HEK293 (cell line): ENCODE measurements around the gene ZEB2.

Source experiments
- CTCF ChIA-PET: fragments of 350-600 bp; formaldehyde crosslinking; extraction: SDS; loops from one replicate; lab custom pipeline; 2021; ENCODE audit warnings: antibody characterized with exemption; lab: Yijun Ruan, JAX
- POLR2A ChIA-PET: fragments of 300-600 bp; formaldehyde crosslinking; extraction: SDS; loops from one replicate; lab custom pipeline; 2020; ENCODE audit warnings: antibody characterized with exemption, inconsistent platforms; lab: Yijun Ruan, JAX
- H3K27ac ChIP-seq: fragments of 200-500 bp; sonication (Bioruptor generic); 2 replicates; pipeline ENCODE4 v1.5.1; 2014; ENCODE audit warnings: low read depth, low read length, control low read depth, inconsistent platforms; ENCODE audit errors: extremely low read depth
- H3K36me3 ChIP-seq, 2 experiments: fragments of 200-500 bp in 1 of 2; sonication (Bioruptor generic) in 1 of 2; 1 replicate in 1 of 2; 2 replicates in 1 of 2; pipeline ENCODE4 v1.5.1; 2014 to 2017; ENCODE audit warnings: inconsistent platforms in 2 of 2, low read length in 2 of 2; ENCODE audit not compliant: control insufficient read depth in 2 of 2, insufficient read depth in 1 of 2
- H3K4me1 ChIP-seq: fragments of 200-500 bp; sonication (Bioruptor generic); 2 replicates; pipeline ENCODE4 v1.5.1; 2014; ENCODE audit warnings: mild to moderate bottlenecking, low read length, inconsistent platforms; ENCODE audit not compliant: control insufficient read depth, insufficient read depth
- H3K4me3 ChIP-seq: 2 replicates; pipeline ENCODE4 v1.5.1; 2011; ENCODE audit warnings: low read depth, mild to moderate bottlenecking, control low read depth, low read length, moderate library complexity
- H3K9me3 ChIP-seq: fragments of 200-500 bp; sonication (Bioruptor generic); 2 replicates; pipeline ENCODE4 v1.5.1; 2014; ENCODE audit warnings: low read depth, low read length, inconsistent platforms; ENCODE audit not compliant: control insufficient read depth, insufficient read depth
- MZF1 ChIP-seq: fragments of 450-650 bp; formaldehyde crosslinking; IDR thresholded peaks from 2 replicates; pipeline ENCODE4 v1.5.1; 2017; ENCODE audit warnings: missing biosample characterization, missing genetic modification characterization, borderline replicate concordance
- SP2 ChIP-seq: fragments of 450-650 bp; formaldehyde crosslinking; IDR thresholded peaks from 2 replicates; pipeline ENCODE4 v1.5.1; 2016; ENCODE audit warnings: missing biosample characterization, missing genetic modification characterization
- WT1 ChIP-seq: fragments of 450-650 bp; formaldehyde crosslinking; IDR thresholded peaks from 2 replicates; pipeline ENCODE4 v1.5.1; 2016; ENCODE audit warnings: missing biosample characterization, missing genetic modification characterization
- ZEB2 ChIP-seq: fragments of 450-650 bp; formaldehyde crosslinking; IDR thresholded peaks from 2 replicates; pipeline ENCODE4 v1.5.1; 2016; ENCODE audit warnings: missing biosample characterization, missing genetic modification characterization
- ZFHX2 ChIP-seq: fragments of 450-650 bp; formaldehyde crosslinking; conservative IDR thresholded peaks from 2 replicates; pipeline ENCODE4 v1.5.1; 2016; ENCODE audit warnings: missing biosample characterization, missing genetic modification characterization
- ZNF112 ChIP-seq: fragments of 450-650 bp; formaldehyde crosslinking; IDR thresholded peaks from 2 replicates; pipeline ENCODE4 v1.5.0; 2017; ENCODE audit warnings: missing biosample characterization, missing genetic modification characterization
- ZNF174 ChIP-seq: fragments of 450-650 bp; formaldehyde crosslinking; IDR thresholded peaks from 2 replicates; pipeline ENCODE4 v1.5.0; 2017; ENCODE audit warnings: missing biosample characterization, mild to moderate bottlenecking, missing genetic modification characterization
- ZNF184 ChIP-seq: fragments of 450-650 bp; IDR thresholded peaks from 2 replicates; pipeline ENCODE4 v1.5.1; 2018; ENCODE audit warnings: missing biosample characterization, mild to moderate bottlenecking, missing genetic modification characterization
- ZNF394 ChIP-seq: fragments of 450-650 bp; formaldehyde crosslinking; IDR thresholded peaks from 2 replicates; pipeline ENCODE4 v1.5.1; 2016; ENCODE audit warnings: missing biosample characterization, missing genetic modification characterization, mild to moderate bottlenecking, moderate library complexity, borderline replicate concordance
- ZNF521 ChIP-seq: fragments of 450-650 bp; formaldehyde crosslinking; IDR thresholded peaks from 2 replicates; pipeline ENCODE4 v1.5.1; 2017; ENCODE audit warnings: missing biosample characterization, mild to moderate bottlenecking, missing genetic modification characterization
- ZNF544 ChIP-seq: fragments of 450-650 bp; formaldehyde crosslinking; IDR thresholded peaks from 2 replicates; pipeline ENCODE4 v1.5.0; 2017; ENCODE audit warnings: missing biosample characterization, missing genetic modification characterization
- ZNF560 ChIP-seq: fragments of 450-650 bp; formaldehyde crosslinking; IDR thresholded peaks from 2 replicates; pipeline ENCODE4 v1.5.1; 2017; ENCODE audit warnings: missing biosample characterization, missing genetic modification characterization, borderline replicate concordance
- ZNF596 ChIP-seq: fragments of 450-650 bp; IDR thresholded peaks from 2 replicates; pipeline ENCODE4 v1.5.0; 2018; ENCODE audit warnings: missing biosample characterization, mild to moderate bottlenecking, missing genetic modification characterization, moderate library complexity
- ZNF707 ChIP-seq: fragments of 450-650 bp; formaldehyde crosslinking; IDR thresholded peaks from 2 replicates; pipeline ENCODE4 v1.5.1; 2016; ENCODE audit warnings: missing biosample characterization, missing genetic modification characterization
- ZNF785 ChIP-seq: fragments of 450-650 bp; formaldehyde crosslinking; IDR thresholded peaks from 2 replicates; pipeline ENCODE4 v1.5.1; 2016; ENCODE audit warnings: missing biosample characterization, missing genetic modification characterization
- ZNF792 ChIP-seq: fragments of 450-650 bp; formaldehyde crosslinking; IDR thresholded peaks from 2 replicates; pipeline ENCODE4 v1.5.1; 2016; ENCODE audit warnings: missing biosample characterization, missing genetic modification characterization
- TF ChIP-seq, protein P1 (sequence below): fragments of 450-650 bp; formaldehyde crosslinking; IDR thresholded peaks from 2 replicates; pipeline ENCODE4 v1.5.1; 2017; ENCODE audit warnings: missing biosample characterization, missing genetic modification characterization
- TF ChIP-seq, protein P2 (sequence below): fragments of 450-650 bp; formaldehyde crosslinking; IDR thresholded peaks from 2 replicates; pipeline ENCODE4 v1.5.1; 2016; ENCODE audit warnings: missing biosample characterization, missing genetic modification characterization
- TF ChIP-seq, protein P3 (sequence below): fragments of 450-650 bp; formaldehyde crosslinking; IDR thresholded peaks from 2 replicates; pipeline ENCODE4 v1.5.1; 2016; ENCODE audit warnings: missing biosample characterization, missing genetic modification characterization, borderline replicate concordance
- TF ChIP-seq, protein P4 (sequence below): fragments of 450-650 bp; formaldehyde crosslinking; IDR thresholded peaks from 2 replicates; pipeline ENCODE4 v1.5.1; 2017; ENCODE audit warnings: missing biosample characterization, missing genetic modification characterization
- TF ChIP-seq, protein P5 (sequence below): fragments of 450-650 bp; formaldehyde crosslinking; IDR thresholded peaks from 2 replicates; pipeline ENCODE4 v1.5.1; 2016; ENCODE audit warnings: missing biosample characterization, missing genetic modification characterization
- TF ChIP-seq, protein P6 (sequence below): sonication (generic); formaldehyde crosslinking; IDR thresholded peaks from 2 replicates; pipeline ENCODE4 v1.8.1; 2022; ENCODE audit warnings: mild to moderate bottlenecking, moderate library complexity, missing genetic modification reagents
- TF ChIP-seq, protein P7 (sequence below): fragments of 450-650 bp; formaldehyde crosslinking; IDR thresholded peaks from 2 replicates; pipeline ENCODE4 v1.5.1; 2017; ENCODE audit warnings: missing biosample characterization, mild to moderate bottlenecking, missing genetic modification characterization, moderate library complexity

The ZEB2 gene

DNA sequence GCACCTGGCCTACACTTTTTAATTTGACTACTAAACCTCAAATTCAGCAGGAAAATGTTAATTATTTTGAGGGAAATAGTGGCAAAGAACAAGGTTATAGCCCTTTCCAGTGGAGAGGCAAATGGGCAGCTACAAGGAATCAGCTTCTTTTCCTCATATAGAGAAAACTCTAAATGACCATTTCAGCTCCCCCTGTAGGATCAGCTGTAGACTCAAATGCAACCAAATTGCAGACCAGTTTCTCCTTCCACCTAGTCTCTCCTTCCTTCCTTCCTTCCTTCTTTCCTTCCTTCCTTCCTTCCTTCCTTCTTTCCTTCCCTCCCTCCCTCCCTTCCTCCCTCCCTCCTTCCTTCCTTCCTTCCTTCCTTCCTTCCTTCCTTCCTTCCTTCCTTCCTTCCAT lies 158.2 kb downstream of the ZEB2 start (continued):
- TF ChIP-seq, protein P1, sequence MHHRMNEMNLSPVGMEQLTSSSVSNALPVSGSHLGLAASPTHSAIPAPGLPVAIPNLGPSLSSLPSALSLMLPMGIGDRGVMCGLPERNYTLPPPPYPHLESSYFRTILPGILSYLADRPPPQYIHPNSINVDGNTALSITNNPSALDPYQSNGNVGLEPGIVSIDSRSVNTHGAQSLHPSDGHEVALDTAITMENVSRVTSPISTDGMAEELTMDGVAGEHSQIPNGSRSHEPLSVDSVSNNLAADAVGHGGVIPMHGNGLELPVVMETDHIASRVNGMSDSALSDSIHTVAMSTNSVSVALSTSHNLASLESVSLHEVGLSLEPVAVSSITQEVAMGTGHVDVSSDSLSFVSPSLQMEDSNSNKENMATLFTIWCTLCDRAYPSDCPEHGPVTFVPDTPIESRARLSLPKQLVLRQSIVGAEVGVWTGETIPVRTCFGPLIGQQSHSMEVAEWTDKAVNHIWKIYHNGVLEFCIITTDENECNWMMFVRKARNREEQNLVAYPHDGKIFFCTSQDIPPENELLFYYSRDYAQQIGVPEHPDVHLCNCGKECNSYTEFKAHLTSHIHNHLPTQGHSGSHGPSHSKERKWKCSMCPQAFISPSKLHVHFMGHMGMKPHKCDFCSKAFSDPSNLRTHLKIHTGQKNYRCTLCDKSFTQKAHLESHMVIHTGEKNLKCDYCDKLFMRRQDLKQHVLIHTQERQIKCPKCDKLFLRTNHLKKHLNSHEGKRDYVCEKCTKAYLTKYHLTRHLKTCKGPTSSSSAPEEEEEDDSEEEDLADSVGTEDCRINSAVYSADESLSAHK (tag by site-specific recombination): no peak
- no peak for TF ChIP-seq ZNF544

DNA sequence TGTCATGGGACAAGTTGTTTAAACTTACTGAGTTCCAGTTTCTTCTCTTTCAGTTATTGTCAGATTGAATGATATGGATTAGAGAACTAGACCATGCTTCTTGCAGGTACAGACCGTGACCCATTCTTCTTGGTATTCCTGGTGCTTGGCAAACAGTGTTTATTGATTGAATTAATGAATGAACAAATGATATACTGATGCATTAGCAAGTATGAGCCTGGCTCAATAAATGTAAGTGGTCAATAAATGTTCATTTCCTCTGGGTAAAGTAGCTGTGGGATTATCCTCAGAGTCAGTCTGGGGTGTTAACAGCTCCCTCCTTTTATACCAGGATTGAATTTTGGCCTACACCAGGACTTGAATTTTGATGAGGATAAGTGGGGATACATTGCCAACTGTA lies 160.2 kb downstream of the ZEB2 start:
- Histone ChIP-seq H3K9me3 (no peaks in the 10 kb centered on the region), H3K4me1 (no peaks in the 10 kb centered on the region), H3K27ac (no peak overlapping the region), H3K4me3 (no peak overlapping the region), H3K36me3 (no peaks in the 10 kb centered on the region)
- ChIA-PET CTCF (no interaction called here), POLR2A (no interaction called here)
- TF ChIP-seq ZNF785 (tag by site-specific recombination) (no peak), MZF1 (tag by site-specific recombination) (no peak), SP2 (tag by site-specific recombination) (no peak), WT1 (tag by site-specific recombination) (no peak), ZNF792 (tag by site-specific recombination) (no peak), ZEB2 (tag by site-specific recombination) (no peak), ZNF707 (tag by site-specific recombination) (no peak), ZNF394 (tag by site-specific recombination) (no peak), ZNF560 (tag by site-specific recombination) (no peak)
- TF ChIP-seq, protein P2, sequence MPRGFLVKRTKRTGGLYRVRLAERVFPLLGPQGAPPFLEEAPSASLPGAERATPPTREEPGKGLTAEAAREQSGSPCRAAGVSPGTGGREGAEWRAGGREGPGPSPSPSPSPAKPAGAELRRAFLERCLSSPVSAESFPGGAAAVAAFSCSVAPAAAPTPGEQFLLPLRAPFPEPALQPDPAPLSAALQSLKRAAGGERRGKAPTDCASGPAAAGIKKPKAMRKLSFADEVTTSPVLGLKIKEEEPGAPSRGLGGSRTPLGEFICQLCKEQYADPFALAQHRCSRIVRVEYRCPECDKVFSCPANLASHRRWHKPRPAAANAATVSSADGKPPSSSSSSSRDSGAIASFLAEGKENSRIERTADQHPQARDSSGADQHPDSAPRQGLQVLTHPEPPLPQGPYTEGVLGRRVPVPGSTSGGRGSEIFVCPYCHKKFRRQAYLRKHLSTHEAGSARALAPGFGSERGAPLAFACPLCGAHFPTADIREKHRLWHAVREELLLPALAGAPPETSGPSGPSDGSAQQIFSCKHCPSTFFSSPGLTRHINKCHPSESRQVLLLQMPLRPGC (tag by site-specific recombination): no peak
- TF ChIP-seq, protein P3, sequence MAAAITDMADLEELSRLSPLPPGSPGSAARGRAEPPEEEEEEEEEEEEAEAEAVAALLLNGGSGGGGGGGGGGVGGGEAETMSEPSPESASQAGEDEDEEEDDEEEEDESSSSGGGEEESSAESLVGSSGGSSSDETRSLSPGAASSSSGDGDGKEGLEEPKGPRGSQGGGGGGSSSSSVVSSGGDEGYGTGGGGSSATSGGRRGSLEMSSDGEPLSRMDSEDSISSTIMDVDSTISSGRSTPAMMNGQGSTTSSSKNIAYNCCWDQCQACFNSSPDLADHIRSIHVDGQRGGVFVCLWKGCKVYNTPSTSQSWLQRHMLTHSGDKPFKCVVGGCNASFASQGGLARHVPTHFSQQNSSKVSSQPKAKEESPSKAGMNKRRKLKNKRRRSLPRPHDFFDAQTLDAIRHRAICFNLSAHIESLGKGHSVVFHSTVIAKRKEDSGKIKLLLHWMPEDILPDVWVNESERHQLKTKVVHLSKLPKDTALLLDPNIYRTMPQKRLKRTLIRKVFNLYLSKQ (tag by site-specific recombination): no peak
- TF ChIP-seq, protein P4, sequence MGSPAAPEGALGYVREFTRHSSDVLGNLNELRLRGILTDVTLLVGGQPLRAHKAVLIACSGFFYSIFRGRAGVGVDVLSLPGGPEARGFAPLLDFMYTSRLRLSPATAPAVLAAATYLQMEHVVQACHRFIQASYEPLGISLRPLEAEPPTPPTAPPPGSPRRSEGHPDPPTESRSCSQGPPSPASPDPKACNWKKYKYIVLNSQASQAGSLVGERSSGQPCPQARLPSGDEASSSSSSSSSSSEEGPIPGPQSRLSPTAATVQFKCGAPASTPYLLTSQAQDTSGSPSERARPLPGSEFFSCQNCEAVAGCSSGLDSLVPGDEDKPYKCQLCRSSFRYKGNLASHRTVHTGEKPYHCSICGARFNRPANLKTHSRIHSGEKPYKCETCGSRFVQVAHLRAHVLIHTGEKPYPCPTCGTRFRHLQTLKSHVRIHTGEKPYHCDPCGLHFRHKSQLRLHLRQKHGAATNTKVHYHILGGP (tag by site-specific recombination): no peak
- TF ChIP-seq, protein P5, sequence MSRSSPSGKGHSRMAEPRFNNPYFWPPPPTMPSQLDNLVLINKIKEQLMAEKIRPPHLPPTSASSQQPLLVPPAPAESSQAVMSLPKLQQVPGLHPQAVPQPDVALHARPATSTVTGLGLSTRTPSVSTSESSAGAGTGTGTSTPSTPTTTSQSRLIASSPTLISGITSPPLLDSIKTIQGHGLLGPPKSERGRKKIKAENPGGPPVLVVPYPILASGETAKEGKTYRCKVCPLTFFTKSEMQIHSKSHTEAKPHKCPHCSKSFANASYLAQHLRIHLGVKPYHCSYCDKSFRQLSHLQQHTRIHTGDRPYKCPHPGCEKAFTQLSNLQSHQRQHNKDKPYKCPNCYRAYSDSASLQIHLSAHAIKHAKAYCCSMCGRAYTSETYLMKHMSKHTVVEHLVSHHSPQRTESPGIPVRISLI (tag by site-specific recombination): no peak

DNA sequence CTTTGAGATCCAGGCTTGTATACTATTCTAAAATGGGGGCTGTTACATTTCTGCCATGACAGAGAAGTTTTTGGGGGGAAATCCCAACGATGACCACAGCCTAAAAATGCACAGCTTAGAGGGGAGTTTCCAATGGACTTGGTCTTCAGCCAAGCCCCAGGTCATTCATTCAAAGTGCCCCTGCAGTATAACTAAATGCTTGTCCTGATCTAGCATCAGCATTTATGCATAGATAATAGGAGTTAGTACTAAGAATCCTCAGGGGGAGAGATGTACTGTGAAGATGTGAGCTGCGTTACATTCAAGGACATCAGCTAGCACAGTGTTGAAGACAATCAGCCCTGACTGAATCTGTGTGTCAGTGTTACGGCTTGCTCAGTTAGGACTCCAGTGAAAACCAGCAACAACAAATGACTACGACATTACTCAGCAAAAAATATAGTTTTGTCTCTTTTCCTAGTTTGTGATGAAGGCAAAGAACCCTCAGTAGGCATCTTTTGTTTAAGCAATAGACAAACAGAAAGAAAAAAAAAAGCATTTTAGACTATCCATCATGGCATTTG lies 160.9 kb downstream of the ZEB2 start:
- Histone ChIP-seq H3K9me3 (no peaks in the 10 kb centered on the region), H3K4me1 (no peaks in the 10 kb centered on the region), H3K27ac (no peak overlapping the region), H3K36me3 (no peaks in the 10 kb centered on the region), H3K4me3 (no peak overlapping the region)
- CTCF ChIA-PET: interaction anchor here (0.6 kb wide), 1 partner anchor 26 kb away, joined by 3 read pairs; no protein-coding TSS in a partner anchor
- POLR2A ChIA-PET: no interaction called here
- TF ChIP-seq ZNF112 (tag by site-specific recombination) (no peak), ZNF174 (no peak), ZNF521 (tag by site-specific recombination) (no peak), ZNF184 (no peak), ZFHX2 (tag by site-specific recombination) (no peak), ZNF596 (tag by site-specific recombination) (no peak)
- TF ChIP-seq, protein P6, sequence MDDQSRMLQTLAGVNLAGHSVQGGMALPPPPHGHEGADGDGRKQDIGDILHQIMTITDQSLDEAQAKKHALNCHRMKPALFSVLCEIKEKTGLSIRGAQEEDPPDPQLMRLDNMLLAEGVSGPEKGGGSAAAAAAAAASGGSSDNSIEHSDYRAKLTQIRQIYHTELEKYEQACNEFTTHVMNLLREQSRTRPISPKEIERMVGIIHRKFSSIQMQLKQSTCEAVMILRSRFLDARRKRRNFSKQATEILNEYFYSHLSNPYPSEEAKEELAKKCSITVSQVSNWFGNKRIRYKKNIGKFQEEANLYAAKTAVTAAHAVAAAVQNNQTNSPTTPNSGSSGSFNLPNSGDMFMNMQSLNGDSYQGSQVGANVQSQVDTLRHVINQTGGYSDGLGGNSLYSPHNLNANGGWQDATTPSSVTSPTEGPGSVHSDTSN: no peak
- TF ChIP-seq, protein P7, sequence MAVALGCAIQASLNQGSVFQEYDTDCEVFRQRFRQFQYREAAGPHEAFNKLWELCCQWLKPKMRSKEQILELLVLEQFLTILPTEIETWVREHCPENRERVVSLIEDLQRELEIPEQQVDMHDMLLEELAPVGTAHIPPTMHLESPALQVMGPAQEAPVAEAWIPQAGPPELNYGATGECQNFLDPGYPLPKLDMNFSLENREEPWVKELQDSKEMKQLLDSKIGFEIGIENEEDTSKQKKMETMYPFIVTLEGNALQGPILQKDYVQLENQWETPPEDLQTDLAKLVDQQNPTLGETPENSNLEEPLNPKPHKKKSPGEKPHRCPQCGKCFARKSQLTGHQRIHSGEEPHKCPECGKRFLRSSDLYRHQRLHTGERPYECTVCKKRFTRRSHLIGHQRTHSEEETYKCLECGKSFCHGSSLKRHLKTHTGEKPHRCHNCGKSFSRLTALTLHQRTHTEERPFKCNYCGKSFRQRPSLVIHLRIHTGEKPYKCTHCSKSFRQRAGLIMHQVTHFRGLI (tag by site-specific recombination): no peak
